Breast epithelium (tissue), 4 donors: ENCODE data around the gene RPL10A. TPM values are rescaled to one million over a fixed set of nuclear protein-coding genes. Genes with fewer than 3 reads are reported as not detected.
A peak's percentile ranks its signal among the peaks of the same experiment; 100 is the strongest.

Experiments used
- DNase-seq, 2 donors: peaks; one replicate each; pipeline ENCODE4 v3.0.0-alpha.2; 2019; ENCODE audit warnings: low spot score in 2 of 2
- H3K27ac ChIP-seq, 2 donors: fragments of 200-600 bp; sonication (generic) in 1 of 2; one replicate each; pipeline ENCODE4 v1.5.1; 2016 to 2019; ENCODE audit warnings: mild to moderate bottlenecking in 1 of 2
- H3K27me3 ChIP-seq, 2 donors: fragments of 200-600 bp; sonication (generic) in 1 of 2; one replicate each; pipeline versions ENCODE4 v1.5.1 to v1.6.0; 2017 to 2019; ENCODE audit warnings: control low read depth in 1 of 2, mild to moderate bottlenecking in 1 of 2
- H3K36me3 ChIP-seq: fragments of 200-600 bp; one replicate; pipeline ENCODE4 v1.5.1; 2019
- H3K4me1 ChIP-seq, 2 donors: fragments of 200-600 bp; sonication (generic); one replicate each; pipeline ENCODE4 v1.5.1; 2016 to 2019; ENCODE audit warnings: control low read depth in 1 of 2
- H3K4me3 ChIP-seq, 3 donors: fragments of 200-600 bp; sonication (generic); 1 replicate in 2 of 3; 2 replicates in 1 of 3; pipeline ENCODE4 v1.5.1; 2016 to 2019; ENCODE audit warnings: mild to moderate bottlenecking in 3 of 3, moderate library complexity in 2 of 3
- H3K9me3 ChIP-seq, 2 donors: fragments of 200-600 bp; sonication (generic) in 1 of 2; one replicate each; pipeline ENCODE4 v1.5.1; 2016 to 2019; ENCODE audit warnings: control low read depth in 1 of 2
- POLR2A ChIP-seq: fragments of 450-650 bp; IDR thresholded peaks from one replicate; pipeline ENCODE4 v1.6.1; 2016; ENCODE audit warnings: antibody characterized with exemption, mild to moderate bottlenecking, moderate library complexity
- POLR2AphosphoS5 ChIP-seq, 3 donors: sonication (generic); formaldehyde crosslinking; IDR thresholded peaks; one replicate each; pipeline ENCODE4 v1.6.1; 2017; ENCODE audit warnings: antibody characterized with exemption in 3 of 3
- intact Hi-C: fragments of 100-400 bp; cut with DNase I; formaldehyde crosslinking; loops from one replicate; pipeline ENCODE4 v1.15.1; 2023; ENCODE audit warnings: low total_unique reads
- total RNA-seq, 3 donors: library from RNA; depleted of rRNA; stranded (reverse); fragments of >200 nt; gene quantifications; one replicate each; pipeline ENCODE4 v1.1.0, GENCODE V29; 2016
- TF ChIP-seq, protein P1 (sequence below), 3 donors: fragments of 450-650 bp; IDR thresholded peaks; one replicate each; pipeline ENCODE4 v1.5.1; 2016 to 2017; ENCODE audit warnings: antibody characterized with exemption in 3 of 3, mild to moderate bottlenecking in 3 of 3, moderate library complexity in 3 of 3

The RPL10A gene
- total RNA-seq, result 1,000 to 10,000 TPM; 1,177 to 2,549 (median 2,082) TPM

DNA sequence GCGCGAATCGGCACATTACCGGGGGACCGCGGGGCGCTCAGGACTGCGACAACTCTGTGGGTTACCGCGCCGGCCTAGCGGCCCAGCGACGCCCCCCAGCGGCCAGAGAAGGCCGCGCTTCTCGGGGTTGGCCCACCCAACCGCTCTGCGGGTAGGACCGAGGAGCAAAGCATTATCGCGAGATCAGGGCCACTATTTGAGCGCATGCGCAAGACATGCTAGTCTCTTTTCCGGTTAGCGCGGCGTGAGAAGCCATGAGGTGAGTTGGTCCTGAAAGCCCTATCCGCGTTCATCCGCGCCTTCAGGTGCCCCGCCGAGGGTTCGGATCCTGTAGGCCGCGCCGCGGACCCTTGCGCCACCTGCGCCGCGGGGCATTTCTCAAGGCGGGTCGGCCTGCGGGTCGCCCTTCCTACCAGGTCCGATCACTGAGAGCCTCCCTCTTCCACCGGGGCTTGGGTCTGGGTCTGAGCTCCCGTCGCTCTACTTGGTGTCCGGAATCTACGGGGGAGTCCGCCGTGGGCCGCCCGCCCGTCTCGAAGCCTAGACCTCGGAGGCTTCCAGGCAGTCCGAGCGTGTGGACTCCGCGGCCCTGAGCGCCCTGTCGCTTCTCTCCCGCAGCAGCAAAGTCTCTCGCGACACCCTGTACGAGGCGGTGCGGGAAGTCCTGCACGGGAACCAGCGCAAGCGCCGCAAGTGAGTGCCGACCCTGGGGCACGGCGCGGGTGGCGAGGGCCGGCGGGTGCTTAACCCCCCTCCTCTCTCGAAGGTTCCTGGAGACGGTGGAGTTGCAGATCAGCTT lies at the start of gene RPL10A:
Gene RPL10A (plus strand): TSS at position 221 of the 799 bp plus-strand sequence. CDS start 34 bp downstream, at position 255.
- intact Hi-C loops, result loop anchor here (5.0 kb wide), 1 partner anchor 126 kb away; the partner anchor contains the start of gene PPARD
- peak; percentile 95 to 97 for DNase-seq
- no peaks in the 10 kb centered on the region for H3K27me3 ChIP-seq
- peaks cover 0 to 17% of the 10 kb centered on the region in 2 donors for H3K4me1 ChIP-seq
- peak within 1 kb of the TSS; percentile 64 to 90 (median 89) for H3K4me3 ChIP-seq
- peak within 1 kb of the TSS; percentile 87 to 89 for H3K27ac ChIP-seq
- H3K9me3 ChIP-seq, result no peaks in the 10 kb centered on the region
- TF ChIP-seq POLR2AphosphoS5 (IDR thresholded peaks at IDR 0.05), result peak; percentile 97 to 98 (median 97)
- TF ChIP-seq POLR2A, result peak; percentile 78
- TF ChIP-seq, protein P1, sequence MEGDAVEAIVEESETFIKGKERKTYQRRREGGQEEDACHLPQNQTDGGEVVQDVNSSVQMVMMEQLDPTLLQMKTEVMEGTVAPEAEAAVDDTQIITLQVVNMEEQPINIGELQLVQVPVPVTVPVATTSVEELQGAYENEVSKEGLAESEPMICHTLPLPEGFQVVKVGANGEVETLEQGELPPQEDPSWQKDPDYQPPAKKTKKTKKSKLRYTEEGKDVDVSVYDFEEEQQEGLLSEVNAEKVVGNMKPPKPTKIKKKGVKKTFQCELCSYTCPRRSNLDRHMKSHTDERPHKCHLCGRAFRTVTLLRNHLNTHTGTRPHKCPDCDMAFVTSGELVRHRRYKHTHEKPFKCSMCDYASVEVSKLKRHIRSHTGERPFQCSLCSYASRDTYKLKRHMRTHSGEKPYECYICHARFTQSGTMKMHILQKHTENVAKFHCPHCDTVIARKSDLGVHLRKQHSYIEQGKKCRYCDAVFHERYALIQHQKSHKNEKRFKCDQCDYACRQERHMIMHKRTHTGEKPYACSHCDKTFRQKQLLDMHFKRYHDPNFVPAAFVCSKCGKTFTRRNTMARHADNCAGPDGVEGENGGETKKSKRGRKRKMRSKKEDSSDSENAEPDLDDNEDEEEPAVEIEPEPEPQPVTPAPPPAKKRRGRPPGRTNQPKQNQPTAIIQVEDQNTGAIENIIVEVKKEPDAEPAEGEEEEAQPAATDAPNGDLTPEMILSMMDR (IDR thresholded peaks at IDR 0.05), result peak; percentile 92 to 97 (median 97)
- H3K36me3 ChIP-seq, result no peaks in the 10 kb centered on the region

DNA sequence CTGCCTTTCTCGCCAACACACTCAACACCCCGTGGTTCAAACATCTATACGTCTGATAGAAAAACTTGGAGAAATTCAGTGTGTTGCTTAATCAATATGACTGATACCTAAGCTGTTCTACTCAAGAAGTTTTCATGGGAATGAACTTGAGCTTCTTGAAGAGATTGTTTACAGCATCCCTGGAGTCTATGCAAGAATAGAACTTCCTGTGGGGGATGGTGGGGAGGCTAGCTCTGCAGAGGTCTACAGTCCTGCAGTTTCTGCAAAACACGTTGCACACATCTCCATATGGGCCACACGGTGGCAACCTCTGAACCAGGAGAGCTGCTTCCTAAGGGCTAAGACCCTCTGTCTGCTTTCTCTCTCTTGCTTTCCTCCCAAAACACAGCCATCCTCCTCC lies 48.8 kb upstream of the RPL10A start:
- peaks cover 4% of the 10 kb centered on the region for H3K36me3 ChIP-seq
- intact Hi-C loops, result no loop called here
- H3K27me3 ChIP-seq, result no peaks in the 10 kb centered on the region
- H3K4me3 ChIP-seq, result no peak overlapping the region
- no peaks in the 10 kb centered on the region for H3K9me3 ChIP-seq
- no peak for DNase-seq
- H3K4me1 ChIP-seq, result no peaks in the 10 kb centered on the region
- H3K27ac ChIP-seq, result no peak overlapping the region
- TF ChIP-seq, protein P1 (IDR thresholded peaks at IDR 0.05), result no peak
- TF ChIP-seq POLR2A (no peak), POLR2AphosphoS5 (IDR thresholded peaks at IDR 0.05) (no peak)

DNA sequence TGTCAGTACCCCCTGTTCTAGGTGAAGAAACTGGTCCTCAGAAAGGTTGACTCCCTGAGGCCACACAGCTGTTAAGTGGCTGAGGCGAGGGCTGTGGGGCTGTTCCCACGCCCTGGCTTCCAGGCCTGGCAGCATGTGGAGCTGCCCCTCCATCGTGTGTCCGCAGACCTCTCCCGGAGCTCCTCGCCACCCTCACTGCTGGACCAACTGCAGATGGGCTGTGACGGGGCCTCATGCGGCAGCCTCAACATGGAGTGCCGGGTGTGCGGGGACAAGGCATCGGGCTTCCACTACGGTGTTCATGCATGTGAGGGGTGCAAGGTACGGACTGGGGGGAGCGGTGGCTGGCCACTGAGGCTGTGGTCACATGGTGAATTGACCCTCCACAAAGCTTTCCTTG lies 48.2 kb upstream of the RPL10A start:
- no peaks in the 10 kb centered on the region for H3K9me3 ChIP-seq
- DNase-seq, result no peak
- H3K27me3 ChIP-seq, result no peaks in the 10 kb centered on the region
- intact Hi-C loops, result no loop called here
- H3K4me1 ChIP-seq, result no peaks in the 10 kb centered on the region
- H3K36me3 ChIP-seq, result peaks cover 4% of the 10 kb centered on the region
- H3K4me3 ChIP-seq, result no peak overlapping the region
- TF ChIP-seq, protein P1 (IDR thresholded peaks at IDR 0.05), result no peak
- TF ChIP-seq POLR2AphosphoS5 (IDR thresholded peaks at IDR 0.05), result no peak
- no peak for TF ChIP-seq POLR2A
- H3K27ac ChIP-seq, result no peak overlapping the region

DNA sequence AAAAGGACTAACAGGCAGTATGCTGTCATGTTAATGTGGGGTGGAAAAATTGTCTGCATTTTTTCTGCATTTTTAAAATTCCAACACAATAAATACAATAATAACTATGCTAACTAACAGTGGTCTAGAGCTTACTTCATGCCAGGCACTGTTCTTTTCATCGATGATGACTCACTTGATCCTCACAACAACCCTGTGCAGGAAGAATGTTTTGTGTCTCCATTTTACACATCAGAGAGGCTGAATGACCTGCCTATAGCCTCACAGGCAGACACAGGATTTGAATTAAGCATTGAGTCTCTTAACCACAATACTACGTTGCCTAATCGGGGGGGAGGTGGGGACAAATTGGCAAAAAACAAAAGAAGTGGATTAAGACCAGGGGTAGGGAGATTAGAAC lies 42.9 kb upstream of the RPL10A start:
- H3K27ac ChIP-seq, result no peak overlapping the region
- H3K4me1 ChIP-seq, result no peaks in the 10 kb centered on the region
- H3K9me3 ChIP-seq, result peaks cover 13 to 16% of the 10 kb centered on the region in 2 donors
- TF ChIP-seq POLR2AphosphoS5 (IDR thresholded peaks at IDR 0.05) (no peak), POLR2A (no peak)
- TF ChIP-seq, protein P1 (IDR thresholded peaks at IDR 0.05), result no peak
- peaks cover 4% of the 10 kb centered on the region for H3K36me3 ChIP-seq
- H3K4me3 ChIP-seq, result no peak overlapping the region
- intact Hi-C loops, result no loop called here
- DNase-seq, result no peak
- no peaks in the 10 kb centered on the region for H3K27me3 ChIP-seq

DNA sequence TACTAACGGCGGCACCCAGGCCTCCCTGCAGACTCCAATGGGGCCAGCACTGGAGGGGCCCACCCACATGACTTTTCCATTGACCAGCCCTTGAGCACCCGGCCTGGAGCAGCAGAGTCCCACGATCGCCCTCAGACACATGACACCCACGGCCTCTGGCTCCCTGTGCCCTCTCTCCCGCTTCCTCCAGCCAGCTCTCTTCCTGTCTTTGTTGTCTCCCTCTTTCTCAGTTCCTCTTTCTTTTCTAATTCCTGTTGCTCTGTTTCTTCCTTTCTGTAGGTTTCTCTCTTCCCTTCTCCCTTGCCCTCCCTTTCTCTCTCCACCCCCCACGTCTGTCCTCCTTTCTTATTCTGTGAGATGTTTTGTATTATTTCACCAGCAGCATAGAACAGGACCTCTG lies 42.1 kb upstream of the RPL10A start:
- Histone ChIP-seq H3K4me3 (no peak overlapping the region), H3K9me3 (peaks cover 13 to 16% of the 10 kb centered on the region in 2 donors), H3K36me3 (peaks cover 4% of the 10 kb centered on the region), H3K27ac (no peak overlapping the region), H3K4me1 (no peaks in the 10 kb centered on the region), H3K27me3 (no peaks in the 10 kb centered on the region)
- no peak for DNase-seq
- intact Hi-C loops, result no loop called here
- TF ChIP-seq POLR2A, result no peak
- TF ChIP-seq, protein P1 (IDR thresholded peaks at IDR 0.05), result no peak
- no peak for TF ChIP-seq POLR2AphosphoS5 (IDR thresholded peaks at IDR 0.05)
